IPS-18c (cell line): ENCODE data around the gene ART1.
"Not testable (repeated sequence)": the region's sequence is repeated elsewhere in the genome, so short reads cannot be mapped to it uniquely, and the experiment has no call there.

Source experiments
- H3K4me3 ChIP-seq: 2 replicates; pipeline ENCODE4 v1.7.0; 2013; ENCODE audit warnings: low read depth, mild to moderate bottlenecking, low read length, moderate library complexity; ENCODE audit not compliant: insufficient read depth
- H3K9me3 ChIP-seq: one replicate; pipeline ENCODE4 v1.6.1; 2013; ENCODE audit warnings: mild to moderate bottlenecking, low read length, moderate library complexity; ENCODE audit not compliant: control insufficient read depth, insufficient read depth

ART1 gene

GRCh38 chr11:3655547-3655946 lies 10.6 kb downstream of the ART1 start:
- no peaks in the 10 kb centered on the region for H3K9me3 ChIP-seq

DNA sequence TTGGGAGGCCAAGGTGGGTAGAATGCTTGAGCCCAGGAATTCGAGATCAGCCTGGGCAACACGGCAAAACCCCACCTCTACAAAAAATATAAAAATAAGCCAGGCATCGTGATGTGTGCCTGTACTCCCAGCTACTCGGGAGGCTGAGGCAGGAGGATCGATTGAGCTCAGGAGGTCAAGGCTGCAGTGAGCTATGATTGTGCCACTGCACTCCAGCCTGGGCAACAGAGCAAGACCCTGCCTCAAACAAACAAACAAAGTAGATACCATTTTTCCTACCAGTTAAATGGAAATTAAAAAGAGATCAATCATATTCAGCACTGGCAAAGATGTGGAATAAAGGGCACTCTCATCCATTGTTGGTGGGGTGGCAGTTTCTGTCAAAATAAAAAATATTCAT lies 12.4 kb downstream of the ART1 start:
- not testable (repeated sequence) for H3K4me3 ChIP-seq, H3K9me3 ChIP-seq

More at GRCh38 chr11:3655547-3655946, 10.6 kb downstream of the ART1 start:
- no peak overlapping the region for H3K4me3 ChIP-seq

DNA sequence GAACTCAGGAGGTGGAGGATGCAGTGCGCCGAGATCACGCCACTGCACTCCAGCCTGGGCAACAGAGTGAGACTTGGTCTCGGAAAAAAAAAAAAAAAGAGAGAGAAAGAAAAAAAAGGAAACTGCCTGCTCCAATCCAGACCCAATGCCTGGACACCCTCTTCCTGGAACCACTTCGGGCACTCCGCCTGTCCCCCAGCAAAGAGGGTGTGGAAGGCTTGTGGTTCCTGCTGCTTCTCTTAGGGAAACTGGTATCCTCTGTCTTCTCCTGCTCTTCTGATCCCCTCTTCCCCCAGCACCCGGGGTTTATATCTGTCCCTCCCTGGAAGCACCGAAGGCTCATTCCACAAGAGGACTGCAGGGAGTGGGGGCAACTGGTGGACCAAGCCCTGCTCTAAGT lies 13.3 kb downstream of the ART1 start:
- no peaks in the 10 kb centered on the region for H3K9me3 ChIP-seq
- no peak overlapping the region for H3K4me3 ChIP-seq

GRCh38 chr11:3659595-3660515 lies 14.9 kb downstream of the ART1 start:
- no peaks in the 10 kb centered on the region for H3K9me3 ChIP-seq
- no peak overlapping the region for H3K4me3 ChIP-seq

DNA sequence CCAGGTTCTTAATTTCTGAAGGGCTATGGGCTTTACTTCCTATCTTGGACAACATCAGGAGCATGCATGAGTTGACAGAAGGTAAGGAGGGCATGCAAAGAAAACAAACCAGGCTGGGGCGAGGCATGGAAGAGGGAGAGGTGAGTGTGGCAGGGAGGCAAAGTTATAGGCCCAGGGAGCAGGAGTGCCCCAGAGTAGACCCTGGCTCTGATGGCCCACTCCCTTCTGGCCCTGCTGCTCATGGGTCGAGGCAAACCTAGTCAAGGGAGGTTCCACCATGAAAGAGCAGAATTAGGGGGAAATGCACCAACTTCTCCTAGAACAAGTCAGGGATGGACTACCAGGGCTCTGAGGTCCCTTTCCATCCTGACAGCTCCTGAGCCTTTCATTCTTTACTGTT lies 16.0 kb downstream of the ART1 start:
- Histone ChIP-seq H3K9me3 (no peaks in the 10 kb centered on the region), H3K4me3 (no peak overlapping the region)

DNA sequence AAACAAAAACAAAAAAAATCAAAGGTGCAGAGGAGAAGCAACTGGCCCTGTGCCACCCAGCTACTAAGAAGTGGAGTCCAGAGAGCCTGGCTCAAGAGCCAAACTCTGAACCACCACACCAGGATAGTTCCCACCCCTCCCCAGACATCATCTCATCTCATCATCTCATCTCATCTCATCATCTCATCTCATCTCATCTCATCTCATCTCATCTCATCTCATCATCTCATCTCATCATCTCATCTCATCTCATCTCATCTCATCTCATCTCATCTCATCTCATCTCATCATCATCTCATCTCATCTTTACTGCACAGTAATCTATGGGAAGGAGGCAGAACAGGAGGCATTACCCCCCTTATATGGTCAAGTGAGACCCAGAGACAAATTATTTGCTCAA lies 17.9 kb downstream of the ART1 start:
- Histone ChIP-seq H3K9me3 (no peaks in the 10 kb centered on the region), H3K4me3 (no peak overlapping the region)

GRCh38 chr11:3664032-3664630 lies 19.2 kb downstream of the ART1 start:
- Histone ChIP-seq H3K4me3 (no peak overlapping the region), H3K9me3 (no peaks in the 10 kb centered on the region)

DNA sequence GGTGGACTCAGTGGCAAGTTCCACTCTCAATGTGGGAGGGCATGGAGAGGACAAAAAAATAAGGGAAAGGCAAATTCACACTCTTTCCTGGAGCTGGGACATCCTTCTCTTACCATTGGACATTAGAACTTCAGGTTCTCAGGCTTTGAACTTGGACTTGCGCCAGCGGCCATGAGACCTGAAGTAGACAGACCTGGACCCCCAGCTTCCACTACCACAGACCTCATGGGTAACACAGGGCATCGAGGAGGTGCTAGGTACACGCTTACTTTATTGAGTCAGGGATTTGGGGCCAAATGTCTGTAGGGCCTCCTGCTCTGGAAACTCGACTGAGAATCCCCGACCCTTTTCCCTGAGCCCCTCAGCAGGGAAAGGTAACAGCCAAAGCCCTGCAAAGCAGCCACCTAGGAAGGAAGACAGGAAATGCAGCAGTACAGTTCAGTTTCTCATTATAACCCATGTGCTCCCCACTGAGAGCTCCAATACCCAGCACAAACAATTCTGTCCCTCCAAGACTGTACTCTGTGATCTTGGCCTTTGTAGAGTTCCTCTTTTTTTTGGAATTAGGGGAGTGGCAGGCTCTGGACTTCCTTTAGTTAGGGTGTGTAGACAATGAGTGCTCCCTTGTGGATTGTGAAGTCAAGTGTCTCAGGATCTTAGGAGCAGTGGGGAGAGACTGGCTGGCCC lies 20.6 kb downstream of the ART1 start:
- H3K9me3 ChIP-seq = no peaks in the 10 kb centered on the region
- H3K4me3 ChIP-seq = no peak overlapping the region

DNA sequence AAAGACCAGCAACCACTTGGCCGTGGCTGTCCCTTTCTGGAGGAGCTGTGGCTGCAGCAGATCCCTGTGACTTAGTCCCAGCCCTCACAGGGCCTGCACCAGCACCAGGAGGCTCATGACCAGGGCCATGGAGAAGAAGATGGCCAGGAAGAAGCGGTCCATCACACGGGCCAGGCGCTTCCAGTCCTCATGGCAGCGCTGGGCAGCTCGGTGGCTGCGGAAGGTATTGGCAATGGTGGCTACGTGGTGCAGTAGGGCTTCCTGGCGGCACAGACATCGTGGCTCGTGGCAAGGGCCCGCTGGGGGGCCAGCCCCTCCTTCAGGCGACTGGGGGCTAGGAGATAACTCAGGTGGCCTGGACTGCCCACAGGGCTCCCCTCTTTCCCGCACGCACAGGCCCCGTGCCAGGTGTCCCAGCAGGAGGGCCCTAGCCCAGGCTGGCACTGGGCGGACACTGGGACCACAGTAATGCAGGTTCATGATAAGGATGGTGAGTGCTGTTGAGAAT lies 21.1 kb downstream of the ART1 start:
- H3K9me3 ChIP-seq = no peaks in the 10 kb centered on the region
- no peak overlapping the region for H3K4me3 ChIP-seq

GRCh38 chr11:3667149-3668035 lies 22.5 kb downstream of the ART1 start:
- no peaks in the 10 kb centered on the region for H3K9me3 ChIP-seq
- no peak overlapping the region for H3K4me3 ChIP-seq

DNA sequence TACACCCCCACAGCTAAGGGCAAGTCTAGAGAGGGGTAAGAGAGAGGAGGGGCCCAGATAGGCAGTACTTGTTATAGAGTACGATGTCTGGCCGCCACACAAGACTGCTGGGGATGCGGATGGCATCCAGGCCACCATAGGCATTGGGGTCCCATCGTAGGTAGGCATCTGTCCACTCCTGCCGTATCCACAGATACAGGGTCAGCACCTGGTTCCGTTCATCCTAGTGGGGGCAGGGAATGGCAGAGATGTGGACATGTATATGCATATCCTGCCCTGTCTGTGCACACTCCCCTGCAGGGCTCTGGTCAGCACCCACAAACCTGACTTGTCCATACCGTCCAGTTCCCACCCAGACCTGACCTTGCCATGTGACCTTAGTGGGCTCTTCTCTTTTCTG lies 24.2 kb downstream of the ART1 start:
- Histone ChIP-seq H3K4me3 (no peak overlapping the region), H3K9me3 (no peaks in the 10 kb centered on the region)

GRCh38 chr11:3669742-3670183 lies 24.8 kb downstream of the ART1 start:
- no peak overlapping the region for H3K4me3 ChIP-seq
- no peaks in the 10 kb centered on the region for H3K9me3 ChIP-seq

- no peak within 1 kb of the TSS for H3K4me3 ChIP-seq
- no peaks in the 10 kb centered on the region for H3K9me3 ChIP-seq
Observed at GRCh38 chr11:3671334-3672254, 26.7 kb downstream of the ART1 start, which contains the start of gene CHRNA10. Gene CHRNA10 (minus strand): TSS chr11:3671384. CDS start chr11:3671312, 72 bp downstream.

- no peaks in the 10 kb centered on the region for H3K9me3 ChIP-seq
- H3K4me3 ChIP-seq = no peak overlapping the region
Observed at GRCh38 chr11:3674189-3674588, 29.3 kb downstream of the ART1 start.

- H3K9me3 ChIP-seq = no peaks in the 10 kb centered on the region
- H3K4me3 ChIP-seq = no peak overlapping the region
Observed at GRCh38 chr11:3675971-3676370, 31.0 kb downstream of the ART1 start.

GRCh38 chr11:3679077-3679476 lies 34.1 kb downstream of the ART1 start:
- Histone ChIP-seq H3K4me3 (no peak overlapping the region), H3K9me3 (no peaks in the 10 kb centered on the region)
